K562 (cell line): ENCODE data around the gene TBP. TPM values are rescaled to one million over a fixed set of nuclear protein-coding genes. Genes with fewer than 3 reads are reported as not detected.

Experiments used
- CBFA2T3 ChIP-seq: fragments of 450-650 bp; IDR thresholded peaks from 2 replicates; pipeline ENCODE4 v1.6.1; 2017
- CHD1 ChIP-seq: fragments of 200-600 bp; sonication (generic); IDR thresholded peaks from one replicate; pipeline ENCODE4 v1.6.1; 2012; ENCODE audit warnings: mild to moderate bottlenecking, moderate library complexity, low read length, inconsistent platforms
- COPS2 ChIP-seq: fragments of 450-650 bp; conservative IDR thresholded peaks from 2 replicates; pipeline ENCODE4 v1.6.1; 2016; ENCODE audit warnings: mild to moderate bottlenecking, moderate library complexity
- CSDE1 ChIP-seq, 2 experiments: fragments of 450-650 bp; IDR thresholded peaks; 2 replicates each; pipeline ENCODE4 v1.6.1; 2016; ENCODE audit warnings: mild to moderate bottlenecking in 1 of 2
- ELF4 ChIP-seq: fragments of 450-650 bp; formaldehyde crosslinking; IDR thresholded peaks from 2 replicates; pipeline ENCODE4 v1.4.0; 2022; ENCODE audit warnings: missing genetic modification characterization
- FOXJ3 ChIP-seq: sonication (generic); formaldehyde crosslinking; IDR thresholded peaks from 2 replicates; pipeline ENCODE4 v1.4.0; 2020; ENCODE audit warnings: mild to moderate bottlenecking, missing genetic modification reagents
- IFI16 ChIP-seq: fragments of 250-450 bp; sonication (Bioruptor Pico); IDR thresholded peaks from 2 replicates; pipeline ENCODE4 v2.1.2; 2022; ENCODE audit warnings: mild to moderate bottlenecking, inconsistent platforms
- KDM1A ChIP-seq, 2 experiments: fragments of 450-650 bp; IDR thresholded peaks; 2 replicates each; pipeline ENCODE4 v1.6.1; 2016; ENCODE audit warnings: mild to moderate bottlenecking in 2 of 2
- KLF16 ChIP-seq: IDR thresholded peaks from 2 replicates; pipeline ENCODE4 v1.6.1; 2016; ENCODE audit warnings: antibody characterized with exemption
- POU5F1 ChIP-seq: fragments of 150-350 bp; IDR thresholded peaks from 2 replicates; pipeline ENCODE4 v1.6.1; 2014; ENCODE audit warnings: borderline replicate concordance, low read length, low read depth, mild to moderate bottlenecking; ENCODE audit not compliant: partially characterized antibody
- PTTG1 ChIP-seq: fragments of 450-650 bp; IDR thresholded peaks from 2 replicates; pipeline ENCODE4 v1.6.1; 2016; ENCODE audit warnings: low read depth, mild to moderate bottlenecking, missing genetic modification characterization, missing compliant biosample characterization
- RBM15 ChIP-seq: fragments of 200-400 bp; formaldehyde crosslinking; IDR thresholded peaks from 2 replicates; pipeline ENCODE4 v1.6.1; 2018; ENCODE audit warnings: mild to moderate bottlenecking, low read length, moderate library complexity; ENCODE audit not compliant: insufficient read depth
- SMC3 ChIP-seq: conservative IDR thresholded peaks from 2 replicates; pipeline ENCODE4 v1.6.1; 2011; ENCODE audit warnings: low read depth, low read length, improper control_type of control experiment; ENCODE audit not compliant: insufficient read depth
- YY1 ChIP-seq, 3 experiments: IDR thresholded peaks; 2 replicates each; pipeline ENCODE4 v1.6.1; 2011; ENCODE audit warnings: low read length in 2 of 3, mild to moderate bottlenecking in 2 of 3, moderate library complexity in 2 of 3, borderline replicate concordance in 1 of 3, control low read depth in 1 of 3, low read depth in 1 of 3; ENCODE audit not compliant: insufficient read depth in 3 of 3, insufficient replicate concordance in 2 of 3, control insufficient read depth in 1 of 3, insufficient read length in 1 of 3; ENCODE audit errors: extremely low read depth in 1 of 3
- ZFP1 ChIP-seq: fragments of 450-650 bp; formaldehyde crosslinking; IDR thresholded peaks from 2 replicates; pipeline ENCODE4 v1.4.0; 2020; ENCODE audit warnings: mild to moderate bottlenecking, mixed read lengths
- ZNF3 ChIP-seq: fragments of 250-450 bp; sonication (Bioruptor Pico); IDR thresholded peaks from 2 replicates; pipeline ENCODE4 v1.5.0; 2021; ENCODE audit warnings: mild to moderate bottlenecking, moderate library complexity
- ZNF445 ChIP-seq: fragments of 250-450 bp; sonication (Bioruptor Pico); IDR thresholded peaks from 2 replicates; pipeline ENCODE4 v1.4.0; 2020; ENCODE audit warnings: low read depth, mild to moderate bottlenecking, moderate library complexity
- ZNF584 ChIP-seq: fragments of 200-800 bp; sonication (Bioruptor generic); IDR thresholded peaks from 2 replicates; pipeline ENCODE4 v1.6.1; 2016; ENCODE audit warnings: low read depth, mild to moderate bottlenecking, missing genetic modification characterization, missing compliant biosample characterization
- polyA plus RNA-seq, 8 experiments: library from polyadenylated mRNA; depleted of rRNA in 4 of 8; stranded (reverse) in 5 of 8; unstranded in 3 of 8; fragments of >200 nt; fragmentation: Nextera tagmentation in 2 of 8; fragmentation: Illumina TruSeq in 1 of 8; extraction: Ambion mirVana in 2 of 8; extraction: Trizol in 1 of 8; gene quantifications; 2 replicates each; pipeline versions ENCODE4 v1.2.1 to v1.2.3, GENCODE V29; 2011 to 2014; ENCODE audit warnings: inconsistent platforms in 1 of 8, missing spikeins in 1 of 8
- total RNA-seq, 7 experiments: library from RNA; depleted of rRNA in 6 of 7; stranded (reverse); fragments of >200 nt in 6 of 7; fragmentation: Illumina TruSeq in 2 of 7; extraction: Trizol in 2 of 7; gene quantifications; 2 replicates each; pipeline versions ENCODE4 v1.2.1 to v1.2.3, GENCODE V29; 2011 to 2021; ENCODE audit warnings: low replicate concordance in 1 of 7
- TF ChIP-seq, protein P1 (sequence below), 2 experiments: fragments of 200-800 bp in 1 of 2; sonication (Bioruptor generic) in 1 of 2; sonication (generic) in 1 of 2; formaldehyde crosslinking in 1 of 2; IDR thresholded peaks in 1 of 2; conservative IDR thresholded peaks in 1 of 2; 2 replicates each; pipeline versions ENCODE4 v1.5.0 to v1.6.1; 2016 to 2020; ENCODE audit warnings: missing compliant biosample characterization in 1 of 2, missing genetic modification characterization in 1 of 2, missing genetic modification reagents in 1 of 2
- TF ChIP-seq, protein P2 (sequence below): IDR thresholded peaks from 2 replicates; pipeline ENCODE4 v1.6.1; 2011; ENCODE audit not compliant: insufficient read length; ENCODE audit errors: extremely low read depth
- TF ChIP-seq, protein P3 (sequence below): fragments of 450-650 bp; IDR thresholded peaks from one replicate; pipeline ENCODE4 v1.6.1; 2018; ENCODE audit warnings: mild to moderate bottlenecking, moderate library complexity; ENCODE audit not compliant: partially characterized antibody
- TF ChIP-seq, protein P4 (sequence below): IDR thresholded peaks from 3 replicates; pipeline ENCODE4 v1.6.1; 2011; ENCODE audit warnings: borderline replicate concordance, mild to moderate bottlenecking, moderate library complexity; ENCODE audit not compliant: insufficient read length; ENCODE audit errors: extremely low read depth

The TBP gene
- total and polyA plus RNA-seq, 9 of the 15 experiments (the other 6 are each of a cell fraction or from before 2014, with no cell fraction given) = 28.5 to 86.1 (median 39.5) TPM

DNA sequence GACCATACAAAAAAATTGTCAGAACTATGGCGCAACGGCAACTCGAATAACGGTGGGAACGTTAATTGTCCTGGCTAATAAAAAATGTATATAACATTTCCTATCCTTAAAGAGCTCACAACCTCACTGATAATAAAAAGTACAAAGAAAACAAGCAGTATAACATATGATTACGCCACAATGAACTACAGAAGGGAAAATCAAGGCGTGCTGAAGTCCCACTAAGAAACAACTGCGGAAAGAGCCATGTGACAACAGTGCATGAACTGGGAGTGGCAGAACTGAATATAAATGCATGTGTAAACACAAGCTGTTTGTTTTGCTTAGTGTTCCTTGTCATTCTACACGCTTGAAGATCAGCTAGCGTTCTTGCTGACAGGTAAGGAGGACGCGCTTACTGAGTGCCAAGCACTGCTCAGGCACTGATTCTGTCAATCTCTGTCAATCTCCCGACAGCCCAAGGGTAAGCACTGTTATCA is 596 bp upstream of the TBP start (continued):
- TF ChIP-seq, protein P1, sequence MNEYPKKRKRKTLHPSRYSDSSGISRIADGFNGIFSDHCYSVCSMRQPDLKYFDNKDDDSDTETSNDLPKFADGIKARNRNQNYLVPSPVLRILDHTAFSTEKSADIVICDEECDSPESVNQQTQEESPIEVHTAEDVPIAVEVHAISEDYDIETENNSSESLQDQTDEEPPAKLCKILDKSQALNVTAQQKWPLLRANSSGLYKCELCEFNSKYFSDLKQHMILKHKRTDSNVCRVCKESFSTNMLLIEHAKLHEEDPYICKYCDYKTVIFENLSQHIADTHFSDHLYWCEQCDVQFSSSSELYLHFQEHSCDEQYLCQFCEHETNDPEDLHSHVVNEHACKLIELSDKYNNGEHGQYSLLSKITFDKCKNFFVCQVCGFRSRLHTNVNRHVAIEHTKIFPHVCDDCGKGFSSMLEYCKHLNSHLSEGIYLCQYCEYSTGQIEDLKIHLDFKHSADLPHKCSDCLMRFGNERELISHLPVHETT (CRISPR knock-in tag; conservative IDR thresholded peaks at IDR 0.05 in 1 of 2, IDR thresholded peaks at IDR 0.05 in 1 of 2) = peak in 1 of 2 experiments; percentile 7; a peak in 2 of 4 replicates
- TF ChIP-seq ZNF584 (CRISPR knock-in tag) (no peak), ELF4 (CRISPR knock-in tag) (no peak), KDM1A (IDR thresholded peaks at IDR 0.05) (peak; percentile 99), CSDE1 (IDR thresholded peaks at IDR 0.05) (no peak), PTTG1 (tag) (no peak), ZNF3 (CRISPR knock-in tag) (no peak), CHD1 (no peak), FOXJ3 (CRISPR knock-in tag) (no peak), ZNF445 (no peak), KLF16 (no peak), ZFP1 (no peak), SMC3 (no peak), POU5F1 (no peak), CBFA2T3 (no peak), IFI16 (no peak), YY1 (IDR thresholded peaks at IDR 0.05; ENCODE audit: borderline replicate concordance in 1 of 3, control insufficient read depth in 1 of 3, extremely low read depth in 1 of 3, insufficient read depth in 3 of 3, insufficient read length in 1 of 3, insufficient replicate concordance in 2 of 3, low read depth in 1 of 3, low read length in 2 of 3) (no peak), COPS2 (no peak), RBM15 (no peak)
- TF ChIP-seq, protein P2, sequence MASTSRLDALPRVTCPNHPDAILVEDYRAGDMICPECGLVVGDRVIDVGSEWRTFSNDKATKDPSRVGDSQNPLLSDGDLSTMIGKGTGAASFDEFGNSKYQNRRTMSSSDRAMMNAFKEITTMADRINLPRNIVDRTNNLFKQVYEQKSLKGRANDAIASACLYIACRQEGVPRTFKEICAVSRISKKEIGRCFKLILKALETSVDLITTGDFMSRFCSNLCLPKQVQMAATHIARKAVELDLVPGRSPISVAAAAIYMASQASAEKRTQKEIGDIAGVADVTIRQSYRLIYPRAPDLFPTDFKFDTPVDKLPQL = no peak
- TF ChIP-seq, protein P3, sequence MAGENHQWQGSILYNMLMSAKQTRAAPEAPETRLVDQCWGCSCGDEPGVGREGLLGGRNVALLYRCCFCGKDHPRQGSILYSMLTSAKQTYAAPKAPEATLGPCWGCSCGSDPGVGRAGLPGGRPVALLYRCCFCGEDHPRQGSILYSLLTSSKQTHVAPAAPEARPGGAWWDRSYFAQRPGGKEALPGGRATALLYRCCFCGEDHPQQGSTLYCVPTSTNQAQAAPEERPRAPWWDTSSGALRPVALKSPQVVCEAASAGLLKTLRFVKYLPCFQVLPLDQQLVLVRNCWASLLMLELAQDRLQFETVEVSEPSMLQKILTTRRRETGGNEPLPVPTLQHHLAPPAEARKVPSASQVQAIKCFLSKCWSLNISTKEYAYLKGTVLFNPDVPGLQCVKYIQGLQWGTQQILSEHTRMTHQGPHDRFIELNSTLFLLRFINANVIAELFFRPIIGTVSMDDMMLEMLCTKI = no peak
- TF ChIP-seq, protein P4, sequence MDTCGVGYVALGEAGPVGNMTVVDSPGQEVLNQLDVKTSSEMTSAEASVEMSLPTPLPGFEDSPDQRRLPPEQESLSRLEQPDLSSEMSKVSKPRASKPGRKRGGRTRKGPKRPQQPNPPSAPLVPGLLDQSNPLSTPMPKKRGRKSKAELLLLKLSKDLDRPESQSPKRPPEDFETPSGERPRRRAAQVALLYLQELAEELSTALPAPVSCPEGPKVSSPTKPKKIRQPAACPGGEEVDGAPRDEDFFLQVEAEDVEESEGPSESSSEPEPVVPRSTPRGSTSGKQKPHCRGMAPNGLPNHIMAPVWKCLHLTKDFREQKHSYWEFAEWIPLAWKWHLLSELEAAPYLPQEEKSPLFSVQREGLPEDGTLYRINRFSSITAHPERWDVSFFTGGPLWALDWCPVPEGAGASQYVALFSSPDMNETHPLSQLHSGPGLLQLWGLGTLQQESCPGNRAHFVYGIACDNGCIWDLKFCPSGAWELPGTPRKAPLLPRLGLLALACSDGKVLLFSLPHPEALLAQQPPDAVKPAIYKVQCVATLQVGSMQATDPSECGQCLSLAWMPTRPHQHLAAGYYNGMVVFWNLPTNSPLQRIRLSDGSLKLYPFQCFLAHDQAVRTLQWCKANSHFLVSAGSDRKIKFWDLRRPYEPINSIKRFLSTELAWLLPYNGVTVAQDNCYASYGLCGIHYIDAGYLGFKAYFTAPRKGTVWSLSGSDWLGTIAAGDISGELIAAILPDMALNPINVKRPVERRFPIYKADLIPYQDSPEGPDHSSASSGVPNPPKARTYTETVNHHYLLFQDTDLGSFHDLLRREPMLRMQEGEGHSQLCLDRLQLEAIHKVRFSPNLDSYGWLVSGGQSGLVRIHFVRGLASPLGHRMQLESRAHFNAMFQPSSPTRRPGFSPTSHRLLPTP = no peak
